ENCODE measurements around the gene SHC1.
A peak's percentile ranks its signal among the peaks of the same experiment; 100 is the strongest.

SHC1 gene

DNA sequence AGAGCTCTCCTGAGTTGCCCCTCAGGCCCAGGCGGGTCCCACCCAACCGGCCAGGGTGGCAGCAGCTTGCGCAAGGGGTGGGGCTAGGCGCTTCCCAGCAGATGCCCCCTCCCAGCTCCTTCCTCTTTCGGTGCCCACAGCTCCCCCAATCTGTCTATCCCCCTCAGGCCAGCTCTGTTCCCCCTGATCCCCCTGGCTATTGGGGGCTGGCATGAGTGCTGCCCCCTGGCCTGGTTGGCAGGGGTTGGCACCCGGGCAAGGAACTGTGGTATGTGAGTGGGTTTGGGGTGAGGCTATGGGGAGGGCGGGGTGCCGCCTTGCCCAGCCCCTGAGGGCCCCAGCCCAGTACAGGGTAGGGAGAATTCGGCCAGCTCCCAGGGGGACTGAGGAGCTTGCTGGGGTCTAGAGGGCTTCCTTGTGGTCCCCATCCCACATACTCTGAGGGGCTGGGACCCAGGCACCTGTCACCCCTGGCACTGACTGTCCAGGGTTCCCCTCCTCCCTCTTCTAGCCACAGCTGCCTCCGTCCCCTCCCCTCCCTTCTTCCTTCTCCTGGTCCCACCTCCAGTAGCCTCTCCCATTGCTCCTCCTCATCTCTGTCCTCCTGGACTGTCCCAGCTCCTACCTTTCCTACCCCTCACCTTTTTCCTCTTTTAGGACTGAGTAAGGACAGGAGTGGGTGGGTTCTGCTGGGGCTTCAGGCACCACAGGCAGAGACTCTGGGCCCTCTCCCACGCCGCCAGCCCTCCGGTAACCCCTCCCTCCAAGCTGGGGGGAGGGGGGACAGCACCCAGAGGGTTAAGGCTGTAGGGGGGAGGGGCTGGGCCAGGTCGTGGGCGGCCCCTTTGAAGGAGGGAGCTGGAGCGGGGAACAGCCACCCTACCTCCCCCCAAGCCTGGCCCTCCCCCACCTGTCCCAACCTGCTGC, 37.7 kb upstream of the SHC1 start:
- DNase-seq: no peak

- DNase-seq: no peak
Observed at GRCh38 chr1:155007251-155007828, 36.8 kb upstream of the SHC1 start.

DNA sequence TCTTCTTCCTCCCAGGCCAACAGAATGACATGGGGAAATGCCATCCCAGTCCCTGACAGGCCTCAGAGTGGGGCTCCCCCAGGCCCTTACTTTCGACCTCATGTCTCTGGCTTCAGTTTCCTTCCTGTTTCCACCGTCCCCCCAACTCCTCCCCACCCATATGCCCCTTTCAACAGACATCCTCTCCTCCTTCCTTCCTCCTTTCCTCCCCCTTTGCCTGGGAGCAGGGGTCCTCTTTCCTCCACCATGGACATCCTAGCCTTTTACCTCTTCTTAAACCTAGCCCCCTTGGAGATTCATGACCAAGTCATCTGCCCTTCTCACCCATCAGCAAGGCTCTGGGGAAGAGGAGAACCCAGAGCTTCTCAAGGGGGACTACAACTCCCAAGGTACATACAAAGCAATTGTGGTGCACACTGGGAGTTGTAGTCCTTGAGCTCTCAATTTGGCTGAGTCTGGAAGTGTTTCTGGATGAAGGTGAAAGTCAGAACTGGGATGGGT, 36.1 kb upstream of the SHC1 start:
- DNase-seq: peak; percentile 21 to 45

GRCh38 chr1:155005076-155006011, 34.8 kb upstream of the SHC1 start:
- DNase-seq: peak in 1 of 2 donors; percentile 27

GRCh38 chr1:155004352-155005075, 34.0 kb upstream of the SHC1 start:
- no peak for DNase-seq

DNA sequence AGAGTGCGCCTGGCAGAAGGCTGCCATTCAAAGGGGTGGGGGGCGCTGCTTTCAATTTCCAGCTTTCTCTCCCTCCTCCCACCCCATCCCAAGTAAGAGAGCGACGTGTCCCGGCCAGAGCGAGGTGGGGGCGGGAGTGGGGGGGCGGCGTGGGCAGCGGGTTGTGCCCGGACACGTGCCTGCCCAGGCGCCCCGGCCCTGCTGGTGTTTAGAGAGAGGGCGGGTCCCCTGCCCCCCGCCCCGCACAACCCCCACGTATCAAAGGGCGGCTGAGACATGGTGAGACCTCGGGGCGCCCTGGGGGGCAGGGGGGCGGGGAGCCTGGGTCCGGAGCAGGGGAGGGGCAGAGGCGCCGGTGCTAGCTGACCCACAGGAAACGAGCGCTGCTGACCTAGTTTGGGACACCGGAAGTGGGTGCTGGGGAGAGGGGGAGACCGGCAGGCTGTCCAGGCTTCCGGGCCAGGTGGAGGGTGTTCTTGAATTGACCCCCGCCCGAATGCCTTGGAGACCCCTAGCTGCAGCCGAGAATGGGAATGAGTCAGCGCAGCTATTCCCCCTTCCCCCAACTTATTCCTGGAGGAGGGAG, 33.3 kb upstream of the SHC1 start:
- no peak for DNase-seq

DNA sequence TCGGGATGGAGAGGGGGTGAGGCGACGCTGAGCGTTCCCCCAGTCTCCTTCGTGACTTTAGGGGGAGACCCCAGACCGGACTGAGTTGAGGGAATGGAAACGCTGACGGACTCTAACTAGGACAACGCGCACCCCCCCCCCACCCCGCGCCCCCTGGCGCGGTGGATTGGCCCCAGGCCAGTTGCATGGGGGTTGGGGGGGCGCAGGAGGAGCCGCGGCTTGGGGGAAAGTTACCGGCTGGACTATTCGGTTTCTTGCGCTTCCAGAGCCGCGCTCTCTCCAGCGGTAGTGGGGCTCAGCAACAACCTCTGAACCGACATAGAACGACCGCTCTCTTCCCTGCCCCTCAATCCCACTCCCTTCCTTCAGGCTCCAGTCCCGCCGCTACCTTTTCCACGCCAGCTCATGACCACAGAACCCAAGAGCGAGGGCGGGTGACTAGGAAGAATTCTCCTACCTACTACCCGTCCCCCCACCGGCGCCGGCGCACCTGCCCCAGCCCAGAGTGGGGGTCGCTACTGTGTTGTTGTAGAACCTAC, 32.7 kb upstream of the SHC1 start:
- no peak for DNase-seq

- no peak for DNase-seq
Observed at GRCh38 chr1:155002464-155003226, 32.1 kb upstream of the SHC1 start, which contains the start of gene ZBTB7B. Gene ZBTB7B (plus strand): TSS chr1:155002802. CDS start chr1:155014661, 11,859 bp downstream.

- peak; percentile 93 to 99 for DNase-seq
Observed at GRCh38 chr1:155001675-155002463, 31.3 kb upstream of the SHC1 start.

- DNase-seq: peak in 1 of 2 donors; percentile 42
Observed at GRCh38 chr1:155001425-155001674, 30.8 kb upstream of the SHC1 start.

DNA sequence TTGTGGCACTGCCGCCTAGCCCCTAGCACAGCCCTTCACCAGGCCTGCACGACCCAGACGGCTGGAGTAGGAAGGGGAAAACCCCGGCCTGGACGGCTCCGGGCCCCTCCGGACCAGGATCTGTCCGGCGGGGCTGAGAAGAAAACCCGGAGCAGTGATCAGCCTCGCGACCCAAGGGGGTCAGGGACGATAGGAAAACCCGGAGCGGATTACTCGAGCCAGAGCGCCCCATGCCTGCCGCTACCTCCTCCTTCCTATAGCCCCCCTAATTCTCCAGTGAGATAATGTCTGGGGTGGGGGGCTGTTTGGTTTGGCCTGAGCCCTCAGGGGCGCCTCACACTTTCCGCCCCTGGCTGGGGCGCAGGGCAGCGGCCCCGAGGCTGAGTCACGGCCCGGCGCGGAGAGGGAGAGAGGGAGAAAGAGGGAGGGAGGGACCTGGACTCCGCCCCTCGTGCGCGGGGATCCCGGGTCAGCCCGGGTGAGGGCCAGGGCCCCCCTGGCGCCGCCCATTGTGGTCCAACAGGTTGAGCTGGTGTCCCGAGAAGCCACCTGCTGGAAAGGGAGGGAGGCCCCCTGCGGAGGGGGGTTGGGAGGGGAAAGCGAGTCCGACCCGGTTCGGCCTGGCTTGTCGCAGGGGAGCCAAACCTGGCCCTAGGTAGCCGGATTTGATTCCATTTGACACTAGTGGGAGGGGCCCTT, 30.3 kb upstream of the SHC1 start:
- DNase-seq: peak; percentile 75 to 85

DNA sequence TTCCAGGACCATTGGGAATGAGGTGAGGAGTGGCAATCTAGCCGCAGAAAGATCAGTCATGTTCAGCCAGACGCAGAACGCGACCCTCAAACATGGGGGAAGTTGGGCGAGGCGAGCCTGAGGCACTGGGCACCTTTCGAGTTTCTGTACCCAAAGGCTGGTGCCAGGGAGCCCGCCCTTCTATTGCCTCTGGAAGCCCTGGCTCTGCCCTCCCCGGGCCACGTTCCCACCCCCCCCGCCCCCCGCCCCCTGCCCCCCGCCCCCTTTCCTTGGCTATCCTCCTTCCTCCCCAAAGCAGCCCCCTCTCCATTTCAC, 29.8 kb upstream of the SHC1 start:
- DNase-seq: no peak

GRCh38 chr1:154999571-155000410, 29.2 kb upstream of the SHC1 start:
- no peak for DNase-seq

GRCh38 chr1:154998818-154999570, 28.4 kb upstream of the SHC1 start:
- peak; percentile 28 to 77 for DNase-seq

- DNase-seq: no peak
Observed at GRCh38 chr1:154998201-154998780, 27.7 kb upstream of the SHC1 start.

DNA sequence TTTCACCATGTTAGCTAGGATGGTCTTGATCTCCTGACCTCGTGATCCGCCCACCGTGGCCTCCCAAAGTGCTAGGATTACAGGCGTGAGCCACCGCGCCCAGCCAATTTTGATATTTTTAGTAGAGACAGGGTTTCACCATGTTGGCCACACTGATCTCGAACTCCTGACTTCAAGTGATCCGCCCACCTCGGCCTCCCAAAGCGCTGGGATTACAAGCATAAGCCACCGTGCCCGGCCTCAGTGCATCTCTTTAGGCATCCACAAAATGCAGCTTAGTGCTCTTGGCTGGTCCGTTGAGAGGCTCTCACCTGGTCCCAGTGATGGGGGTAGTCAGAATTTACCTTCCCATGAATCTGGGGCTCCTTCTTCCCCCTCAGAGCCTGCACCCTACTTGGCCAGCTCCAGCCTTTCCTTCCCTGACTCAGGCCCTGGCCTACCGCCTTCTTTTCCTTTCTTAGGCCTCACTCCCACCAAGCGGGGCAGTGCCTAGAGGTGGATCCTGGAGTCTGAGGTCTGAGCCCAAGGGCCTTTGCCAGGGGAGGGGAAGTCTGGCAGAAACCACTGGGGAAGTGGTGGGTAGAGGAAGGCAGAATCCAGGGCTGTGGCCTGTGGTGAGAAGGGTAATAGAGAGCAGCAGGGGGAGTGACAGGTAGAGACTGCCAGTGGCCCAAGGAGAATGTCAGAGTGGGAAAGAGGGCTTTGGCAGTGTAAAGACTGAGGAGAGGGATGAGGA, 26.6 kb upstream of the SHC1 start:
- peak in 1 of 2 donors; percentile 28 for DNase-seq

Data from bone marrow (tissue), 2 donors.